H1 (cell line): Measurements from ENCODE around the gene RIBC2. TPM values are rescaled to one million over a fixed set of nuclear protein-coding genes. Genes with fewer than 3 reads are reported as not detected.

Experiments used
- CTCF ChIA-PET: fragments of 300-600 bp; sonication (Branson Sonifier 250); formaldehyde crosslinking; loops from one replicate; lab custom pipeline; 2021; ENCODE audit not compliant: partially characterized antibody; lab: Charles Lee
- POLR2A ChIA-PET: fragments of 300-600 bp; sonication (Branson Sonifier 250); formaldehyde crosslinking; loops from one replicate; lab custom pipeline; 2021; ENCODE audit warnings: inconsistent platforms; ENCODE audit not compliant: partially characterized antibody; lab: Charles Lee
- DNase-seq, 2 experiments: peaks; one replicate each; pipeline versions ENCODE4 v3.0.0 to v3.0.0-alpha.2; 2010 to 2022; ENCODE audit warnings: low spot score in 2 of 2, low read depth in 1 of 2, mixed read lengths in 1 of 2
- FAIRE-seq: peaks from 2 replicates; lab custom pipeline; 2011; peaks lifted over from hg19 to GRCh38; lab: Jason Lieb, UNC
- H2AFZ ChIP-seq: 2 replicates; pipeline ENCODE4 v1.8.1; 2012; ENCODE audit warnings: low read length, inconsistent platforms
- H2AK5ac ChIP-seq: 2 replicates; pipeline ENCODE4 v1.6.1; 2013; ENCODE audit warnings: low read depth, low read length
- H2BK120ac ChIP-seq: replicated peaks from 2 replicates; pipeline ENCODE3; 2013; ENCODE audit warnings: low read depth, low read length, inconsistent platforms
- H2BK12ac ChIP-seq: 2 replicates; pipeline ENCODE4 v1.6.1; 2013; ENCODE audit warnings: low read depth, low read length
- H2BK15ac ChIP-seq: 2 replicates; pipeline ENCODE4 v1.6.1; 2013; ENCODE audit warnings: low read length
- H2BK20ac ChIP-seq: 2 replicates; pipeline ENCODE4 v1.6.1; 2013; ENCODE audit warnings: low read length
- H2BK5ac ChIP-seq: 2 replicates; pipeline ENCODE4 v1.6.1; 2013; ENCODE audit warnings: low read depth, low read length
- H3K14ac ChIP-seq: 2 replicates; pipeline ENCODE4 v1.6.1; 2013; ENCODE audit warnings: inconsistent platforms; ENCODE audit not compliant: insufficient read length
- H3K18ac ChIP-seq: 2 replicates; pipeline ENCODE4 v1.6.1; 2013; ENCODE audit warnings: low read length; ENCODE audit errors: extremely low read depth
- H3K23ac ChIP-seq: 2 replicates; pipeline ENCODE4 v1.6.1; 2013; ENCODE audit warnings: inconsistent platforms; ENCODE audit not compliant: insufficient read length
- H3K23me2 ChIP-seq: 2 replicates; pipeline ENCODE4 v1.6.1; 2013; ENCODE audit warnings: low read depth, low read length
- H3K27ac ChIP-seq: 2 replicates; pipeline ENCODE4 v1.6.1; 2011; ENCODE audit warnings: low read depth, low read length, inconsistent platforms
- H3K27me3 ChIP-seq, 4 experiments: replicated peaks in 1 of 4; 1 replicate in 1 of 4; 2 replicates in 3 of 4; pipeline versions ENCODE4 v1.6.1 to v1.8.1; 2011 to 2013; ENCODE audit warnings: low read length in 3 of 4, mild to moderate bottlenecking in 3 of 4, inconsistent platforms in 2 of 4, mixed read lengths in 2 of 4, moderate library complexity in 1 of 4; ENCODE audit not compliant: control insufficient read depth in 3 of 4, insufficient read depth in 3 of 4; ENCODE audit errors: extremely low read depth in 1 of 4
- H3K36me3 ChIP-seq, 4 experiments: 2 replicates each; pipeline versions ENCODE4 v1.6.1 to v1.8.1; 2011 to 2013; ENCODE audit warnings: mild to moderate bottlenecking in 4 of 4, low read length in 3 of 4, moderate library complexity in 2 of 4, control low read depth in 1 of 4, inconsistent platforms in 1 of 4; ENCODE audit not compliant: insufficient read depth in 4 of 4, control insufficient read depth in 2 of 4
- H3K4ac ChIP-seq: replicated peaks from 2 replicates; pipeline ENCODE3; 2013; ENCODE audit warnings: low read length, low read depth, mixed read lengths, inconsistent platforms; ENCODE audit not compliant: insufficient read length
- H3K4me1 ChIP-seq, 4 experiments: replicated peaks in 1 of 4; 1 replicate in 1 of 4; 2 replicates in 3 of 4; pipeline versions ENCODE4 v1.6.1 to v1.8.1; 2011 to 2013; ENCODE audit warnings: low read length in 3 of 4, inconsistent platforms in 2 of 4, mixed read lengths in 1 of 4; ENCODE audit not compliant: insufficient read depth in 4 of 4, control insufficient read depth in 3 of 4
- H3K4me2 ChIP-seq, 2 experiments: 2 replicates each; pipeline versions ENCODE4 v1.6.1 to v1.8.1; 2011 to 2013; ENCODE audit warnings: low read depth in 2 of 2, low read length in 2 of 2, control low read depth in 1 of 2, inconsistent platforms in 1 of 2, mild to moderate bottlenecking in 1 of 2; ENCODE audit not compliant: insufficient read depth in 1 of 2
- H3K4me3 ChIP-seq, 4 experiments: fragments of 200-600, 300-600 bp in 1 of 4; sonication (generic), shearing (Covaris generic), sonication (Bioruptor Twin) in 1 of 4; 2 replicates each; pipeline versions ENCODE4 v1.5.1 to v1.8.1; 2011 to 2016; ENCODE audit warnings: low read length in 4 of 4, low read depth in 3 of 4, control low read depth in 2 of 4, inconsistent platforms in 2 of 4, mild to moderate bottlenecking in 2 of 4, mixed read lengths in 1 of 4, moderate library complexity in 1 of 4; ENCODE audit not compliant: insufficient read depth in 2 of 4; ENCODE audit errors: extremely low read depth in 1 of 4
- H3K56ac ChIP-seq: replicated peaks from 2 replicates; pipeline ENCODE3; 2013; ENCODE audit warnings: low read depth, mild to moderate bottlenecking, mixed read lengths, low read length, inconsistent platforms; ENCODE audit not compliant: insufficient read length
- H3K79me1 ChIP-seq: 2 replicates; pipeline ENCODE4 v1.6.1; 2013; ENCODE audit warnings: low read depth, low read length, control low read depth
- H3K79me2 ChIP-seq, 2 experiments: 2 replicates each; pipeline versions ENCODE4 v1.6.1 to v1.8.1; 2012 to 2013; ENCODE audit warnings: low read length in 2 of 2, mild to moderate bottlenecking in 2 of 2, inconsistent platforms in 1 of 2; ENCODE audit not compliant: insufficient read depth in 2 of 2, control insufficient read depth in 1 of 2
- H3K9ac ChIP-seq, 4 experiments: replicated peaks in 1 of 4; 1 replicate in 1 of 4; 2 replicates in 3 of 4; pipeline versions ENCODE4 v1.6.1 to v1.8.1; 2011 to 2013; ENCODE audit warnings: low read depth in 3 of 4, low read length in 3 of 4, control low read depth in 2 of 4, mild to moderate bottlenecking in 2 of 4, moderate library complexity in 2 of 4, inconsistent platforms in 1 of 4; ENCODE audit errors: extremely low read depth in 1 of 4
- H3K9me3 ChIP-seq, 2 experiments: 2 replicates each; pipeline versions ENCODE4 v1.6.1 to v1.8.1; 2012 to 2013; ENCODE audit warnings: mild to moderate bottlenecking in 2 of 2, moderate library complexity in 2 of 2, control low read depth in 1 of 2, inconsistent platforms in 1 of 2, low read depth in 1 of 2, low read length in 1 of 2, mixed read lengths in 1 of 2; ENCODE audit not compliant: insufficient read depth in 2 of 2
- H4K20me1 ChIP-seq, 2 experiments: replicated peaks in 1 of 2; 2 replicates each; pipeline versions ENCODE3 to v1.8.1; 2011 to 2013; ENCODE audit warnings: inconsistent platforms in 2 of 2, low read length in 2 of 2, mild to moderate bottlenecking in 1 of 2; ENCODE audit not compliant: insufficient read depth in 2 of 2, control insufficient read depth in 1 of 2
- H4K5ac ChIP-seq: 2 replicates; pipeline ENCODE4 v1.6.1; 2013; ENCODE audit warnings: low read length, low read depth, mixed read lengths, inconsistent platforms; ENCODE audit not compliant: insufficient read length
- H4K8ac ChIP-seq: 2 replicates; pipeline ENCODE4 v1.8.0; 2013; ENCODE audit warnings: mild to moderate bottlenecking, moderate library complexity, low read length, inconsistent platforms; ENCODE audit not compliant: insufficient read depth; ENCODE audit errors: extremely low read depth
- H4K91ac ChIP-seq: replicated peaks from 2 replicates; pipeline ENCODE3; 2013; ENCODE audit warnings: low read length, mixed read lengths, inconsistent platforms; ENCODE audit not compliant: insufficient read length
- BACH1 ChIP-seq: IDR thresholded peaks from 2 replicates; pipeline ENCODE4 v1.6.1; 2012; ENCODE audit warnings: low read length, improper control_type of control experiment
- CHD2 ChIP-seq: IDR thresholded peaks from 2 replicates; pipeline ENCODE4 v1.6.1; 2012; ENCODE audit warnings: low read length, improper control_type of control experiment
- EZH2 ChIP-seq: fragments of 200-600 bp; sonication (generic); IDR thresholded peaks from 2 replicates; pipeline ENCODE4 v1.7.1; 2012; ENCODE audit warnings: low read depth, mild to moderate bottlenecking, moderate library complexity, low read length, inconsistent platforms; ENCODE audit not compliant: severe bottlenecking
- HDAC2 ChIP-seq, 2 experiments: fragments of 300-600 bp in 1 of 2; sonication (generic) in 1 of 2; IDR thresholded peaks; 2 replicates each; pipeline ENCODE4 v1.6.1; 2011 to 2012; ENCODE audit warnings: low read depth in 2 of 2, low read length in 2 of 2, mild to moderate bottlenecking in 2 of 2, moderate library complexity in 2 of 2, borderline replicate concordance in 1 of 2, inconsistent platforms in 1 of 2
- KDM5A ChIP-seq: fragments of 200-600 bp; IDR thresholded peaks from 2 replicates; pipeline ENCODE4 v1.7.1; 2012; ENCODE audit warnings: mild to moderate bottlenecking, low read length, inconsistent platforms, mixed read lengths
- SIRT6 ChIP-seq: IDR thresholded peaks from one replicate; pipeline ENCODE4 v1.7.1; 2012; ENCODE audit warnings: low read length, inconsistent platforms
- SP2 ChIP-seq: IDR thresholded peaks from 2 replicates; pipeline ENCODE4 v1.6.1; 2012; ENCODE audit warnings: mild to moderate bottlenecking, low read length, inconsistent platforms
- SP4 ChIP-seq: IDR thresholded peaks from 2 replicates; pipeline ENCODE4 v1.6.1; 2012; ENCODE audit warnings: low read length, inconsistent platforms
- TBP ChIP-seq: IDR thresholded peaks from 2 replicates; pipeline ENCODE4 v1.6.1; 2011; ENCODE audit warnings: low read depth, low read length, improper control_type of control experiment
- WGBS, 2 experiments: shearing (Covaris generic) in 1 of 2; methylation state at CpG; one replicate each; pipeline versions ENCODE4 v1.1.6 to v1.1.7; 2013 to 2015; ENCODE audit warnings: low lambda C conversion rate in 2 of 2, mixed read lengths in 2 of 2, inconsistent platforms in 1 of 2, low coverage in 1 of 2, missing lambda C conversion rate in 1 of 2; ENCODE audit not compliant: insufficient replicate concordance in 2 of 2, insufficient coverage in 1 of 2, insufficient read length in 1 of 2; ENCODE audit errors: extremely low coverage in 1 of 2, missing lambda C conversion rate in 1 of 2; 5-methylcytosine and 5-hydroxymethylcytosine counted together
- polyA plus RNA-seq, 7 experiments: library from polyadenylated mRNA; depleted of rRNA in 3 of 7; stranded (reverse) in 5 of 7; unstranded in 2 of 7; fragments of >200 nt in 5 of 7; fragments of 200-250 nt in 2 of 7; gene quantifications; 1 replicate in 5 of 7; 2 replicates in 1 of 7; 4 replicates in 1 of 7; pipeline versions ENCODE4 v1.2.1 to v1.2.3, GENCODE V29; 2011 to 2013; ENCODE audit warnings: missing spikeins in 2 of 7, mixed read lengths in 2 of 7
- total RNA-seq: library from RNA; stranded (reverse); fragmentation: NEBNext Ultra II Directional; extraction: Animal tissue kit (Norgen Biotek cat#: 25700); gene quantifications from 2 replicates; pipeline ENCODE4 v1.2.1, GENCODE V29; 2021

RIBC2 gene
- total and polyA plus RNA-seq, 2 of the 8 experiments (the other 6 are each of a cell fraction or from before 2014, with no cell fraction given): 0.79 to 2.1 TPM

DNA sequence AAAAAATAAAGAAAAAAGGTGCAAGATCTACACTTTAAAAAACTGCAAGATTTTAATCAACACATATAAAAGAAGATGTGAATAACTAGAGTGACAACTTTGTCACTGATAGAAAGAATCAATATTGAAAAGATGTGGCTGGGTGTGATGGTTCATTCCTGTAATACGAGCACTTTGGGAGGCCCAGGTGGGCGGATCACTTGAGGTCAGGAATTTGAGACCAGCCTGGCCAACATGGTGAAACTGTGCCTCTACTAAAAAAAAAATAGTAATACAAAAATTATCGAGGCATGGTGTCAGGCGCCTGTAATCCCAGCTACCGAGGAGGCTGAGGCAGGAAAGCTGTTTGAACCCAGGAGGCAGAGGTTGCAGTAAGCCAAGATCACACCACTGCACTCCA, 68.2 kb downstream of the RIBC2 start:
- H3K14ac ChIP-seq: no peak overlapping the region
- no peak overlapping the region for H3K4me3 ChIP-seq
- H2BK120ac ChIP-seq: no peak overlapping the region
- no peak for TF ChIP-seq EZH2
- TF ChIP-seq CHD2: no peak
- TF ChIP-seq SIRT6: no peak
- no peak for TF ChIP-seq SP4
- TF ChIP-seq TBP: no peak
- TF ChIP-seq KDM5A: no peak
- no peak for TF ChIP-seq HDAC2 (IDR thresholded peaks at IDR 0.05; ENCODE audit: borderline replicate concordance in 1 of 2, low read depth in 2 of 2, low read length in 2 of 2)
- no peak for TF ChIP-seq BACH1
- no peak for TF ChIP-seq SP2
- TF ChIP-seq, all 59 proteins: peak for 0
- H3K79me2 ChIP-seq: no peaks in the 10 kb centered on the region
- no peak overlapping the region for H2BK12ac ChIP-seq
- no peaks in the 10 kb centered on the region for H3K23me2 ChIP-seq
- H3K4me1 ChIP-seq: no peaks in the 10 kb centered on the region
- H3K9me3 ChIP-seq: peaks cover 5 to 6% of the 10 kb centered on the region in 2 experiments; a peak in 2 of 4 replicates
- ChIA-PET CTCF (no interaction called here), POLR2A (interaction anchor here (1.0 kb wide), 1 partner anchor 23 kb away, joined by 3 read pairs; no protein-coding TSS in a partner anchor)
- no peak overlapping the region for H2AK5ac ChIP-seq
- H3K56ac ChIP-seq: no peak overlapping the region
- no peak overlapping the region for H3K23ac ChIP-seq
- no peak for FAIRE-seq
- WGBS, 2 experiments: 83% methylated on average over 5 of the region's 5 CpGs; no CpG with 5 or more reads in 1 of the 2 experiments
- no peak overlapping the region for H2AFZ ChIP-seq
- no peak for DNase-seq
- no peak overlapping the region for H2BK20ac ChIP-seq
- no peaks in the 10 kb centered on the region for H3K36me3 ChIP-seq
- no peak overlapping the region for H4K91ac ChIP-seq
- H3K18ac ChIP-seq: no peak overlapping the region
- no peak overlapping the region for H3K9ac ChIP-seq
- no peak overlapping the region for H4K5ac ChIP-seq
- no peak overlapping the region for H2BK15ac ChIP-seq
- H4K8ac ChIP-seq: no peak overlapping the region
- no peak overlapping the region for H3K4ac ChIP-seq
- H3K27ac ChIP-seq: no peak overlapping the region
- peaks cover 3% of the 10 kb centered on the region; the same call in 1 of the 2 replicates for H3K79me1 ChIP-seq
- no peaks in the 10 kb centered on the region; a peak in 1 of 7 replicates for H3K27me3 ChIP-seq
- no peaks in the 10 kb centered on the region for H4K20me1 ChIP-seq
- H2BK5ac ChIP-seq: no peak overlapping the region
- no peak overlapping the region for H3K4me2 ChIP-seq
